CD8-positive, alpha-beta memory T cell (primary cell): ENCODE data around the gene GJB5. TPM values are rescaled to one million over a fixed set of nuclear protein-coding genes. Genes with fewer than 3 reads are reported as not detected.
A peak's percentile ranks its signal among the peaks of the same experiment; 100 is the strongest.
"Not testable (repeated sequence)": the region's sequence is repeated elsewhere in the genome, so short reads cannot be mapped to it uniquely, and the experiment has no call there.

Source experiments
- CTCF ChIA-PET: fragments of 350-600 bp; sonication (Branson Sonifier 250); formaldehyde crosslinking; loops from one replicate; lab custom pipeline; 2021; ENCODE audit warnings: antibody characterized with exemption; lab: Charles Lee
- POLR2A ChIA-PET: fragments of 350-600 bp; sonication (Branson Sonifier 250); formaldehyde crosslinking; loops from one replicate; lab custom pipeline; 2021; ENCODE audit warnings: antibody characterized with exemption; lab: Charles Lee
- DNase-seq, 5 donors: peaks; one replicate each; pipeline versions ENCODE4 v3.0.0 to v3.0.0-alpha.2; 2020 to 2022; ENCODE audit warnings: mixed read lengths in 1 of 5
- H3K27ac ChIP-seq: one replicate; pipeline ENCODE4 v1.7.0; 2013; ENCODE audit warnings: low read depth, mild to moderate bottlenecking, low read length, moderate library complexity
- H3K27me3 ChIP-seq: 2 replicates; pipeline ENCODE4 v1.7.0; 2013; ENCODE audit warnings: low read length, mild to moderate bottlenecking; ENCODE audit not compliant: insufficient read depth, poor library complexity, severe bottlenecking
- H3K36me3 ChIP-seq: 2 replicates; pipeline ENCODE4 v1.7.0; 2013; ENCODE audit warnings: mild to moderate bottlenecking, low read length, moderate library complexity; ENCODE audit not compliant: insufficient read depth
- H3K4me1 ChIP-seq: 2 replicates; pipeline ENCODE4 v1.7.0; 2013; ENCODE audit warnings: mild to moderate bottlenecking, low read length, moderate library complexity; ENCODE audit not compliant: insufficient read depth
- H3K4me3 ChIP-seq: 2 replicates; pipeline ENCODE4 v1.7.0; 2013; ENCODE audit warnings: mild to moderate bottlenecking, low read length
- H3K9me3 ChIP-seq: 2 replicates; pipeline ENCODE4 v1.7.0; 2013; ENCODE audit warnings: mild to moderate bottlenecking, low read length
- H3K27ac Mint-ChIP-seq, 8 donors: one replicate each; pipeline ENCODE4 v1.8.0; 2020 to 2021; ENCODE audit warnings: mixed read lengths in 8 of 8, mild to moderate bottlenecking in 6 of 8, inconsistent platforms in 3 of 8, moderate library complexity in 3 of 8
- H3K27me3 Mint-ChIP-seq, 2 donors: one replicate each; pipeline ENCODE4 v1.8.0; 2020 to 2021; ENCODE audit warnings: mixed read lengths in 2 of 2, mild to moderate bottlenecking in 1 of 2, moderate library complexity in 1 of 2
- H3K36me3 Mint-ChIP-seq, 3 donors: one replicate each; pipeline ENCODE4 v1.8.0; 2020 to 2021; ENCODE audit warnings: mixed read lengths in 3 of 3, inconsistent platforms in 1 of 3, mild to moderate bottlenecking in 1 of 3
- H3K4me1 Mint-ChIP-seq, 3 donors: one replicate each; pipeline ENCODE4 v1.8.0; 2020 to 2021; ENCODE audit warnings: mixed read lengths in 3 of 3, inconsistent platforms in 1 of 3, mild to moderate bottlenecking in 1 of 3
- H3K4me3 Mint-ChIP-seq, 7 donors: one replicate each; pipeline ENCODE4 v1.8.0; 2020 to 2021; ENCODE audit warnings: mixed read lengths in 7 of 7, mild to moderate bottlenecking in 6 of 7, moderate library complexity in 4 of 7, inconsistent platforms in 2 of 7
- H3K9me3 Mint-ChIP-seq, 5 donors: one replicate each; pipeline ENCODE4 v1.8.0; 2020 to 2022; ENCODE audit warnings: mixed read lengths in 5 of 5, mild to moderate bottlenecking in 3 of 5, moderate library complexity in 2 of 5, inconsistent platforms in 1 of 5
- polyA plus RNA-seq: library from polyadenylated mRNA; unstranded; fragments of 300-500 nt; fragmentation: Illumina TruSeq; gene quantifications from one replicate; pipeline ENCODE4 v1.2.3, GENCODE V29; 2021
- total RNA-seq, 2 experiments: library from RNA; stranded (reverse); gene quantifications; one replicate each; pipeline ENCODE4 v1.2.3, GENCODE V29; 2021

The GJB5 gene
- total and polyA plus RNA-seq, 3 experiments from 2014 or later: not detected

- H3K4me3 ChIP-seq, H3K9me3 ChIP-seq, H3K4me1 Mint-ChIP-seq, DNase-seq, H3K36me3 ChIP-seq, H3K4me3 Mint-ChIP-seq, H3K27me3 ChIP-seq, POLR2A ChIA-PET, CTCF ChIA-PET, H3K27ac Mint-ChIP-seq, H3K27ac ChIP-seq, H3K4me1 ChIP-seq, H3K36me3 Mint-ChIP-seq, H3K9me3 Mint-ChIP-seq: not testable (repeated sequence)
- H3K27me3 Mint-ChIP-seq: peaks cover 11 to 36% of the 10 kb centered on the region in 2 donors
Measured at GRCh38 chr1:34737236-34737635, 17.6 kb upstream of the GJB5 start.

- peaks cover 0 to 6% (median 4%) of the 10 kb centered on the region in 3 donors for H3K4me1 Mint-ChIP-seq
- H3K36me3 ChIP-seq: no peaks in the 10 kb centered on the region
- H3K4me3 ChIP-seq: no peak overlapping the region
- DNase-seq: no peak
- H3K9me3 Mint-ChIP-seq: no peaks in the 10 kb centered on the region
- CTCF ChIA-PET: no interaction called here
- no peaks in the 10 kb centered on the region for H3K4me1 ChIP-seq
- H3K27me3 Mint-ChIP-seq: peaks cover 15 to 25% of the 10 kb centered on the region in 2 donors
- no peak overlapping the region for H3K27ac Mint-ChIP-seq
- no peak overlapping the region for H3K27ac ChIP-seq
- no peaks in the 10 kb centered on the region for H3K36me3 Mint-ChIP-seq
- no peaks in the 10 kb centered on the region for H3K27me3 ChIP-seq
- no peak overlapping the region for H3K4me3 Mint-ChIP-seq
- POLR2A ChIA-PET: no interaction called here
- no peaks in the 10 kb centered on the region for H3K9me3 ChIP-seq
Measured at GRCh38 chr1:34739613-34740012, 15.2 kb upstream of the GJB5 start.

- no peak for DNase-seq
- H3K4me1 ChIP-seq: no peaks in the 10 kb centered on the region
- peaks cover 0 to 6% (median 4%) of the 10 kb centered on the region in 3 donors for H3K4me1 Mint-ChIP-seq
Measured at GRCh38 chr1:34740161-34740868, 14.5 kb upstream of the GJB5 start.

GRCh38 chr1:34742667-34743270 is 12.1 kb upstream of the GJB5 start:
- Mint-ChIP-seq H3K4me3 (no peak overlapping the region), H3K36me3 (no peaks in the 10 kb centered on the region), H3K27me3 (peaks cover 13 to 14% of the 10 kb centered on the region in 2 donors), H3K9me3 (no peaks in the 10 kb centered on the region), H3K4me1 (peaks cover 0 to 6% (median 4%) of the 10 kb centered on the region in 3 donors), H3K27ac (no peak overlapping the region)
- H3K27ac ChIP-seq: no peak overlapping the region
- ChIA-PET CTCF (interaction anchor here (0.5 to 4.2 kb wide), 15 partner anchors 8 to 1110 kb away, joined by 3 to 21 read pairs (median 4); partner anchors contain the start of gene GJB5), POLR2A (no interaction called here)
- no peak overlapping the region for H3K4me3 ChIP-seq
- H3K27me3 ChIP-seq: no peaks in the 10 kb centered on the region
- H3K36me3 ChIP-seq: no peaks in the 10 kb centered on the region
- H3K9me3 ChIP-seq: no peaks in the 10 kb centered on the region
- H3K4me1 ChIP-seq: no peaks in the 10 kb centered on the region
- peak; percentile 45 to 73 (median 59) for DNase-seq

More at GRCh38 chr1:34740161-34740868, 14.5 kb upstream of the GJB5 start:
- Mint-ChIP-seq H3K4me3 (no peak overlapping the region), H3K27me3 (peaks cover 18 to 22% of the 10 kb centered on the region in 2 donors), H3K9me3 (no peaks in the 10 kb centered on the region), H3K36me3 (no peaks in the 10 kb centered on the region), H3K27ac (no peak overlapping the region)
- Histone ChIP-seq H3K27me3 (no peaks in the 10 kb centered on the region), H3K36me3 (no peaks in the 10 kb centered on the region), H3K4me3 (no peak overlapping the region), H3K27ac (no peak overlapping the region), H3K9me3 (no peaks in the 10 kb centered on the region)
- POLR2A ChIA-PET: no interaction called here
- CTCF ChIA-PET: no interaction called here

GRCh38 chr1:34743775-34744174 is 11.1 kb upstream of the GJB5 start:
- no peak for DNase-seq
- no peaks in the 10 kb centered on the region for H3K36me3 ChIP-seq
- H3K4me3 ChIP-seq: no peak overlapping the region
- no peaks in the 10 kb centered on the region for H3K9me3 Mint-ChIP-seq
- ChIA-PET CTCF (interaction anchor here (1.2 to 4.2 kb wide), 6 partner anchors 9 to 1111 kb away, joined by 4 to 21 read pairs (median 8); partner anchors contain the start of gene GJB5), POLR2A (no interaction called here)
- peaks cover 0 to 6% (median 4%) of the 10 kb centered on the region in 3 donors for H3K4me1 Mint-ChIP-seq
- no peak overlapping the region for H3K27ac Mint-ChIP-seq
- H3K4me1 ChIP-seq: no peaks in the 10 kb centered on the region
- H3K27me3 Mint-ChIP-seq: peaks cover 14 to 22% of the 10 kb centered on the region in 2 donors
- no peaks in the 10 kb centered on the region for H3K36me3 Mint-ChIP-seq
- no peaks in the 10 kb centered on the region for H3K27me3 ChIP-seq
- H3K27ac ChIP-seq: no peak overlapping the region
- H3K4me3 Mint-ChIP-seq: no peak overlapping the region
- no peaks in the 10 kb centered on the region for H3K9me3 ChIP-seq

GRCh38 chr1:34744851-34745250 is 10.0 kb upstream of the GJB5 start:
- H3K27ac ChIP-seq: no peak overlapping the region
- no peaks in the 10 kb centered on the region for H3K27me3 ChIP-seq
- no peak for DNase-seq
- H3K4me1 ChIP-seq: no peaks in the 10 kb centered on the region
- peaks cover 13 to 27% of the 10 kb centered on the region in 2 donors for H3K27me3 Mint-ChIP-seq
- no peaks in the 10 kb centered on the region for H3K9me3 ChIP-seq
- ChIA-PET CTCF (interaction anchor here (1.6 to 4.2 kb wide), 2 partner anchors 10 to 1112 kb away, joined by 4 to 21 read pairs; no protein-coding TSS in a partner anchor), POLR2A (no interaction called here)
- H3K4me3 ChIP-seq: no peak overlapping the region
- peaks cover 0 to 1% (median 0%) of the 10 kb centered on the region in 3 donors for H3K36me3 Mint-ChIP-seq
- no peak overlapping the region for H3K27ac Mint-ChIP-seq
- H3K9me3 Mint-ChIP-seq: no peaks in the 10 kb centered on the region
- H3K36me3 ChIP-seq: no peaks in the 10 kb centered on the region
- H3K4me1 Mint-ChIP-seq: peaks cover 0 to 6% (median 4%) of the 10 kb centered on the region in 3 donors
- no peak overlapping the region for H3K4me3 Mint-ChIP-seq

GRCh38 chr1:34745666-34746065 is 9.2 kb upstream of the GJB5 start:
- Mint-ChIP-seq H3K27ac (no peak overlapping the region), H3K4me1 (peaks cover 0 to 6% (median 4%) of the 10 kb centered on the region in 3 donors), H3K4me3 (no peak overlapping the region), H3K36me3 (peaks cover 0 to 1% (median 0%) of the 10 kb centered on the region in 3 donors), H3K27me3 (peaks cover 9 to 20% of the 10 kb centered on the region in 2 donors), H3K9me3 (no peaks in the 10 kb centered on the region)
- Histone ChIP-seq H3K4me3 (no peak overlapping the region), H3K4me1 (no peaks in the 10 kb centered on the region), H3K36me3 (no peaks in the 10 kb centered on the region), H3K27me3 (no peaks in the 10 kb centered on the region), H3K27ac (no peak overlapping the region), H3K9me3 (no peaks in the 10 kb centered on the region)
- peak in 1 of 5 donors; percentile 22 for DNase-seq
- ChIA-PET CTCF (no interaction called here), POLR2A (no interaction called here)

GRCh38 chr1:34746101-34746500 is 8.7 kb upstream of the GJB5 start:
- Mint-ChIP-seq H3K27ac (no peak overlapping the region), H3K4me3 (no peak overlapping the region), H3K36me3 (peaks cover 0 to 1% (median 0%) of the 10 kb centered on the region in 3 donors), H3K9me3 (no peaks in the 10 kb centered on the region), H3K4me1 (peaks cover 0 to 6% (median 4%) of the 10 kb centered on the region in 3 donors), H3K27me3 (peaks cover 9 to 16% of the 10 kb centered on the region in 2 donors)
- ChIA-PET CTCF (no interaction called here), POLR2A (no interaction called here)
- Histone ChIP-seq H3K4me1 (no peaks in the 10 kb centered on the region), H3K9me3 (no peaks in the 10 kb centered on the region), H3K36me3 (no peaks in the 10 kb centered on the region), H3K4me3 (no peak overlapping the region), H3K27ac (no peak overlapping the region), H3K27me3 (no peaks in the 10 kb centered on the region)
- no peak for DNase-seq
